CD14-positive monocyte (primary cell): ENCODE data around the gene MR1. TPM values are rescaled to one million over a fixed set of nuclear protein-coding genes. Genes with fewer than 3 reads are reported as not detected.

Experiments used
- DNase-seq, 3 donors: peaks; one replicate each; pipeline ENCODE4 v3.0.0-alpha.2; 2011 to 2022
- H2AFZ ChIP-seq: 2 replicates; pipeline ENCODE4 v1.6.0; 2012; ENCODE audit warnings: mild to moderate bottlenecking, low read depth, low read length, inconsistent platforms; ENCODE audit not compliant: insufficient read depth, poor library complexity, severe bottlenecking
- H3K27ac ChIP-seq, 2 donors: 1 replicate in 1 of 2; 2 replicates in 1 of 2; pipeline ENCODE4 v1.5.1; 2012 to 2013; ENCODE audit warnings: low read length in 2 of 2, control low read depth in 1 of 2, inconsistent platforms in 1 of 2, low read depth in 1 of 2, mild to moderate bottlenecking in 1 of 2
- H3K27me3 ChIP-seq, 2 donors: one replicate each; pipeline versions ENCODE4 v1.6.0 to v1.6.1; 2011 to 2013; ENCODE audit warnings: low read length in 2 of 2; ENCODE audit not compliant: control insufficient read depth in 2 of 2, insufficient read depth in 2 of 2
- H3K36me3 ChIP-seq, 2 donors: replicated peaks in 1 of 2; 1 replicate in 1 of 2; 2 replicates in 1 of 2; pipeline versions ENCODE4 v1.5.1 to v1.6.1; 2012 to 2013; ENCODE audit warnings: low read length in 2 of 2, control low read depth in 1 of 2, inconsistent platforms in 1 of 2, mild to moderate bottlenecking in 1 of 2; ENCODE audit not compliant: insufficient read depth in 2 of 2, control insufficient read depth in 1 of 2
- H3K4me1 ChIP-seq, 2 donors: 1 replicate in 1 of 2; 2 replicates in 1 of 2; pipeline versions ENCODE4 v1.5.1 to v1.6.1; 2012 to 2013; ENCODE audit warnings: low read length in 2 of 2, control low read depth in 1 of 2, inconsistent platforms in 1 of 2, mild to moderate bottlenecking in 1 of 2, moderate library complexity in 1 of 2; ENCODE audit not compliant: insufficient read depth in 2 of 2, control insufficient read depth in 1 of 2
- H3K4me2 ChIP-seq: replicated peaks from 2 replicates; pipeline ENCODE3; 2012; ENCODE audit warnings: low read length, moderate library complexity, mild to moderate bottlenecking; ENCODE audit not compliant: poor library complexity, severe bottlenecking; ENCODE audit errors: extremely low read depth
- H3K4me3 ChIP-seq, 3 experiments: fragments of 200-600 bp in 1 of 3; sonication (generic) in 1 of 3; replicated peaks in 1 of 3; 1 replicate in 2 of 3; 2 replicates in 1 of 3; pipeline ENCODE4 v1.5.1; 2011 to 2013; ENCODE audit warnings: low read length in 3 of 3, mild to moderate bottlenecking in 3 of 3, control low read depth in 2 of 3, low read depth in 2 of 3, inconsistent platforms in 1 of 3, moderate library complexity in 1 of 3
- H3K79me2 ChIP-seq: 2 replicates; pipeline ENCODE4 v1.6.0; 2012; ENCODE audit warnings: mild to moderate bottlenecking, control low read depth, inconsistent platforms, low read length, moderate library complexity; ENCODE audit not compliant: insufficient read depth
- H3K9ac ChIP-seq: 2 replicates; pipeline ENCODE4 v1.6.0; 2017; ENCODE audit warnings: low read length, mild to moderate bottlenecking; ENCODE audit not compliant: insufficient read depth, poor library complexity, severe bottlenecking
- H3K9me3 ChIP-seq, 2 donors: replicated peaks in 1 of 2; 1 replicate in 1 of 2; 2 replicates in 1 of 2; pipeline versions ENCODE4 v1.5.1 to v1.6.1; 2012 to 2013; ENCODE audit warnings: low read length in 2 of 2, control low read depth in 1 of 2; ENCODE audit not compliant: control insufficient read depth in 1 of 2, insufficient read depth in 1 of 2
- H4K20me1 ChIP-seq: 2 replicates; pipeline ENCODE4 v1.6.0; 2012; ENCODE audit warnings: mild to moderate bottlenecking, low read length, control low read depth, moderate library complexity; ENCODE audit not compliant: insufficient read depth
- H3K27ac Mint-ChIP-seq, 7 donors: one replicate each; pipeline ENCODE4 v1.8.0; 2020; ENCODE audit warnings: mild to moderate bottlenecking in 7 of 7, mixed read lengths in 7 of 7, moderate library complexity in 6 of 7, inconsistent platforms in 2 of 7
- H3K27me3 Mint-ChIP-seq, 3 donors: one replicate each; pipeline ENCODE4 v1.8.0; 2021 to 2022; ENCODE audit warnings: low read depth in 3 of 3, mild to moderate bottlenecking in 3 of 3, mixed read lengths in 3 of 3, moderate library complexity in 3 of 3, inconsistent platforms in 1 of 3
- H3K36me3 Mint-ChIP-seq, 2 donors: one replicate each; pipeline ENCODE4 v1.8.0; 2020; ENCODE audit warnings: mixed read lengths in 2 of 2, inconsistent platforms in 1 of 2, mild to moderate bottlenecking in 1 of 2
- H3K4me1 Mint-ChIP-seq: one replicate; pipeline ENCODE4 v1.8.0; 2020; ENCODE audit warnings: mild to moderate bottlenecking, mixed read lengths
- H3K4me3 Mint-ChIP-seq, 2 donors: one replicate each; pipeline ENCODE4 v1.8.0; 2020; ENCODE audit warnings: mild to moderate bottlenecking in 2 of 2, mixed read lengths in 2 of 2, moderate library complexity in 1 of 2
- H3K9me3 Mint-ChIP-seq, 7 donors: one replicate each; pipeline ENCODE4 v1.8.0; 2020 to 2022; ENCODE audit warnings: mixed read lengths in 7 of 7, mild to moderate bottlenecking in 6 of 7, moderate library complexity in 6 of 7, inconsistent platforms in 2 of 7
- CTCF ChIP-seq: fragments of 200-600 bp; IDR thresholded peaks from one replicate; pipeline ENCODE4 v1.8.0; 2022; ENCODE audit warnings: antibody characterized with exemption, mild to moderate bottlenecking
- WGBS: methylation state at CpG from one replicate; pipeline ENCODE4 v1.1.5; 2013; ENCODE audit warnings: missing lambda C conversion rate; ENCODE audit not compliant: insufficient coverage; 5-methylcytosine and 5-hydroxymethylcytosine counted together
- intact Hi-C, 2 donors: fragments of 100-400 bp; cut with micrococcal nuclease; formaldehyde crosslinking; loops; one replicate each; pipeline versions ENCODE4 v1.15.0 to v1.15.1; 2023
- polyA plus RNA-seq, 3 donors: library from polyadenylated mRNA; depleted of rRNA in 1 of 3; unstranded in 2 of 3; stranded (reverse) in 1 of 3; fragments of 300-500 nt in 2 of 3; fragments of >200 nt in 1 of 3; fragmentation: Illumina TruSeq in 2 of 3; gene quantifications; 1 replicate in 2 of 3; 2 replicates in 1 of 3; pipeline ENCODE4 v1.2.3, GENCODE V29; 2012 to 2021

MR1 gene
- polyA plus RNA-seq, 3 donors = 17.7 to 46.9 (median 40.9) TPM

GRCh38 chr1:181089676-181090544 is 56.1 kb downstream of the MR1 start:
- Histone ChIP-seq H2AFZ (no peak overlapping the region), H3K27ac (peak overlapping the region; percentile 92), H3K9ac (peak overlapping the region; percentile 97), H4K20me1 (peaks cover 67% of the 10 kb centered on the region), H3K9me3 (no peaks in the 10 kb centered on the region), H3K79me2 (peaks cover 60% of the 10 kb centered on the region), H3K36me3 (peaks cover 2 to 32% of the 10 kb centered on the region in 2 donors), H3K4me1 (peaks cover 45 to 58% of the 10 kb centered on the region in 2 donors), H3K4me2 (peak overlapping the region; percentile 91), H3K27me3 (no peaks in the 10 kb centered on the region), H3K4me3 (peak overlapping the region; percentile 76 to 93 (median 91))
- Mint-ChIP-seq H3K9me3 (peaks cover 0 to 2% (median 0%) of the 10 kb centered on the region in 7 donors), H3K4me1 (peaks cover 52% of the 10 kb centered on the region), H3K4me3 (peak overlapping the region; percentile 100), H3K27ac (peak overlapping the region; percentile 97 to 99 (median 98)), H3K27me3 (no peaks in the 10 kb centered on the region), H3K36me3 (peaks cover 35% of the 10 kb centered on the region in 2 donors)
- WGBS = under 1% methylated on average over 33 of the region's 48 CpGs
- peak; percentile 77 to 93 (median 88) for DNase-seq
- no peak for TF ChIP-seq CTCF
- intact Hi-C loops = loop anchor here (2.0 to 10.0 kb wide), 6 partner anchors 15 to 68 kb away; partner anchors contain the start of genes MR1 (in 1 of the 2) and STX6 (in 1 of the 2)

- Histone ChIP-seq H3K27ac (peak overlapping the region in 1 of 2 donors; percentile 92), H3K79me2 (peaks cover 60% of the 10 kb centered on the region), H3K4me1 (peaks cover 45 to 54% of the 10 kb centered on the region in 2 donors), H3K4me3 (peak overlapping the region; percentile 76 to 93 (median 91)), H3K9ac (peak overlapping the region; percentile 97), H3K9me3 (no peaks in the 10 kb centered on the region), H2AFZ (no peak overlapping the region), H3K4me2 (peak overlapping the region; percentile 91), H3K27me3 (no peaks in the 10 kb centered on the region), H4K20me1 (peaks cover 75% of the 10 kb centered on the region), H3K36me3 (peaks cover 5 to 37% of the 10 kb centered on the region in 2 donors)
- intact Hi-C loops = loop anchor here (2.0 kb wide), 3 partner anchors 14 to 44 kb away; no protein-coding TSS in a partner anchor
- WGBS = 0% methylated on average over 1 of the region's 9 CpGs
- Mint-ChIP-seq H3K4me1 (peaks cover 50% of the 10 kb centered on the region), H3K9me3 (peaks cover 0 to 2% (median 0%) of the 10 kb centered on the region in 7 donors), H3K27me3 (no peaks in the 10 kb centered on the region), H3K36me3 (peaks cover 39 to 43% of the 10 kb centered on the region in 2 donors), H3K4me3 (peak overlapping the region; percentile 100), H3K27ac (peak overlapping the region; percentile 97 to 99 (median 98))
- peak in 1 of 3 donors; percentile 24 for DNase-seq
- TF ChIP-seq CTCF = no peak
Observed at GRCh38 chr1:181090641-181091126, 56.9 kb downstream of the MR1 start.
